ENCODE measurements around the gene IKZF5.
A peak's percentile ranks its signal among the peaks of the same experiment; 100 is the strongest.

Gene IKZF5

GRCh38 chr10:122980209-122981065, 28.2 kb downstream of the IKZF5 start, which contains the start of gene PSTK (continued):
- TF ChIP-seq ZNF530 (tag by site-specific recombination; IDR thresholded peaks at IDR 0.05; ENCODE audit: low read depth) = no peak
- TF ChIP-seq GLI4 (tag by site-specific recombination; IDR thresholded peaks at IDR 0.05) = no peak
- no peak for TF ChIP-seq ZNF473 (tag by site-specific recombination; IDR thresholded peaks at IDR 0.05)
- TF ChIP-seq ZNF391 (tag by site-specific recombination; IDR thresholded peaks at IDR 0.05; ENCODE audit: borderline replicate concordance, low read depth) = peak; percentile 83; the same call in 1 of the 2 replicates
- TF ChIP-seq ZBTB17 (tag by site-specific recombination; IDR thresholded peaks at IDR 0.05) = peak; percentile 99
- TF ChIP-seq ZNF146 (tag by site-specific recombination; IDR thresholded peaks at IDR 0.05) = no peak; the same call in 1 of the 2 replicates
- no peak; the same call in 1 of the 2 replicates for TF ChIP-seq REST (tag by site-specific recombination; IDR thresholded peaks at IDR 0.05)
- TF ChIP-seq ZNF121 (tag by site-specific recombination; IDR thresholded peaks at IDR 0.05) = no peak
- TF ChIP-seq ZNF707 (tag by site-specific recombination; IDR thresholded peaks at IDR 0.05) = no peak
- no peak for TF ChIP-seq ZNF426 (tag by site-specific recombination; IDR thresholded peaks at IDR 0.05)
- no peak for TF ChIP-seq ZNF174 (tag by site-specific recombination; IDR thresholded peaks at IDR 0.05)
- TF ChIP-seq AEBP2 (tag by site-specific recombination; IDR thresholded peaks at IDR 0.05; ENCODE audit: borderline replicate concordance) = no peak
- no peak for TF ChIP-seq IKZF3 (tag by site-specific recombination; IDR thresholded peaks at IDR 0.05)
- TF ChIP-seq ZNF843 (tag by site-specific recombination; IDR thresholded peaks at IDR 0.05) = peak; percentile 64; the same call in 1 of the 2 replicates
- TF ChIP-seq ZNF560 (tag by site-specific recombination; IDR thresholded peaks at IDR 0.05; ENCODE audit: borderline replicate concordance) = no peak
- peak; percentile 41; the same call in 1 of the 2 replicates for TF ChIP-seq ZSCAN23 (tag by site-specific recombination; IDR thresholded peaks at IDR 0.05)
- TF ChIP-seq ZNF654 (tag by site-specific recombination; IDR thresholded peaks at IDR 0.05; ENCODE audit: low read depth) = no peak
- TF ChIP-seq KLF9 (tag by site-specific recombination; IDR thresholded peaks at IDR 0.05; ENCODE audit: low read depth) = peak; percentile 70
- no peak for TF ChIP-seq ZNF785 (tag by site-specific recombination; IDR thresholded peaks at IDR 0.05)
- peak; percentile 32; the same call in 1 of the 2 replicates for TF ChIP-seq TSHZ1 (tag by site-specific recombination; IDR thresholded peaks at IDR 0.05; ENCODE audit: borderline replicate concordance)
- TF ChIP-seq ZNF423 (tag by site-specific recombination; IDR thresholded peaks at IDR 0.05) = no peak
- TF ChIP-seq ZNF558 (tag by site-specific recombination; IDR thresholded peaks at IDR 0.05) = no peak
- TF ChIP-seq ZNF354C (tag by site-specific recombination; IDR thresholded peaks at IDR 0.05; ENCODE audit: borderline replicate concordance, low read depth) = no peak
- 0 out of 2 replicates have a peak, but pooled peaks have one; percentile 7 for TF ChIP-seq ZBTB44 (tag by site-specific recombination; IDR thresholded peaks at IDR 0.05)
- TF ChIP-seq ZNF791 (tag by site-specific recombination; IDR thresholded peaks at IDR 0.05) = no peak
- TF ChIP-seq KLF8 (tag by site-specific recombination; IDR thresholded peaks at IDR 0.05) = peak; percentile 90; the same call in 1 of the 2 replicates
- TF ChIP-seq ZNF248 (tag by site-specific recombination; IDR thresholded peaks at IDR 0.05) = no peak
- peak; percentile 99 for TF ChIP-seq ATF2 (tag by site-specific recombination; IDR thresholded peaks at IDR 0.05; ENCODE audit: low read depth)

All from HEK293 (cell line).